HEK293 (cell line): Measurements from ENCODE around the gene KANK2.

Experiments
- ATF2 ChIP-seq: fragments of 450-650 bp; formaldehyde crosslinking; IDR thresholded peaks from 2 replicates; pipeline ENCODE4 v1.5.1; 2016; ENCODE audit warnings: missing biosample characterization, missing genetic modification characterization, low read depth
- CTCF ChIP-seq: fragments of 450-650 bp; formaldehyde crosslinking; IDR thresholded peaks from 2 replicates; pipeline ENCODE4 v1.5.1; 2016; ENCODE audit warnings: missing biosample characterization, missing genetic modification characterization
- EGR2 ChIP-seq: fragments of 450-650 bp; formaldehyde crosslinking; IDR thresholded peaks from 2 replicates; pipeline ENCODE4 v1.5.1; 2016; ENCODE audit warnings: low read depth, missing biosample characterization, missing genetic modification characterization
- GFI1B ChIP-seq: fragments of 450-650 bp; formaldehyde crosslinking; IDR thresholded peaks from 2 replicates; pipeline ENCODE4 v1.5.1; 2016; ENCODE audit warnings: missing biosample characterization, missing genetic modification characterization
- GLI4 ChIP-seq: fragments of 450-650 bp; formaldehyde crosslinking; IDR thresholded peaks from 2 replicates; pipeline ENCODE4 v1.5.1; 2016; ENCODE audit warnings: missing biosample characterization, missing genetic modification characterization
- GLIS1 ChIP-seq: fragments of 450-650 bp; formaldehyde crosslinking; IDR thresholded peaks from 2 replicates; pipeline ENCODE4 v1.5.1; 2016; ENCODE audit warnings: missing biosample characterization, missing genetic modification characterization
- HOXA7 ChIP-seq: sonication (generic); formaldehyde crosslinking; IDR thresholded peaks from 2 replicates; pipeline ENCODE4 v1.8.1; 2022; ENCODE audit warnings: missing genetic modification reagents, borderline replicate concordance
- KLF17 ChIP-seq: fragments of 450-650 bp; formaldehyde crosslinking; IDR thresholded peaks from 2 replicates; pipeline ENCODE4 v1.5.1; 2016; ENCODE audit warnings: missing biosample characterization, missing genetic modification characterization
- PRDM2 ChIP-seq: fragments of 450-650 bp; formaldehyde crosslinking; IDR thresholded peaks from 2 replicates; pipeline ENCODE4 v1.5.1; 2016; ENCODE audit warnings: missing biosample characterization, missing genetic modification characterization, borderline replicate concordance
- SETDB1 ChIP-seq: IDR thresholded peaks from one replicate; pipeline ENCODE4 v1.6.1; 2017; ENCODE audit warnings: mild to moderate bottlenecking, low read length, moderate library complexity, mixed read lengths; ENCODE audit not compliant: insufficient read length
- TRIM28 ChIP-seq: IDR thresholded peaks from 2 replicates; pipeline ENCODE4 v1.6.1; 2011; ENCODE audit warnings: low read length, control low read depth, borderline replicate concordance
- TSHZ1 ChIP-seq: fragments of 450-650 bp; formaldehyde crosslinking; IDR thresholded peaks from 2 replicates; pipeline ENCODE4 v1.5.1; 2016; ENCODE audit warnings: missing biosample characterization, missing genetic modification characterization, borderline replicate concordance
- ZBTB1 ChIP-seq: fragments of 450-650 bp; formaldehyde crosslinking; IDR thresholded peaks from 2 replicates; pipeline ENCODE4 v1.5.1; 2016; ENCODE audit warnings: missing biosample characterization, missing genetic modification characterization
- ZNF10 ChIP-seq: fragments of 450-650 bp; formaldehyde crosslinking; IDR thresholded peaks from 2 replicates; pipeline ENCODE4 v1.5.1; 2017; ENCODE audit warnings: missing biosample characterization, missing genetic modification characterization
- ZNF121 ChIP-seq: fragments of 450-650 bp; formaldehyde crosslinking; IDR thresholded peaks from 2 replicates; pipeline ENCODE4 v1.5.1; 2016; ENCODE audit warnings: missing biosample characterization, missing genetic modification characterization
- ZNF16 ChIP-seq: fragments of 450-650 bp; formaldehyde crosslinking; IDR thresholded peaks from 2 replicates; pipeline ENCODE4 v1.5.1; 2016; ENCODE audit warnings: low read depth, missing biosample characterization, missing genetic modification characterization
- ZNF169 ChIP-seq: fragments of 450-650 bp; formaldehyde crosslinking; IDR thresholded peaks from 2 replicates; pipeline ENCODE4 v1.5.1; 2016; ENCODE audit warnings: missing biosample characterization, missing genetic modification characterization
- ZNF362 ChIP-seq: fragments of 450-650 bp; formaldehyde crosslinking; IDR thresholded peaks from 2 replicates; pipeline ENCODE4 v1.5.1; 2016; ENCODE audit warnings: missing biosample characterization, missing genetic modification characterization
- ZNF426 ChIP-seq: fragments of 450-650 bp; formaldehyde crosslinking; IDR thresholded peaks from 2 replicates; pipeline ENCODE4 v1.5.1; 2017; ENCODE audit warnings: missing biosample characterization, missing genetic modification characterization, mild to moderate bottlenecking, inconsistent platforms, moderate library complexity
- ZNF623 ChIP-seq: fragments of 450-650 bp; formaldehyde crosslinking; IDR thresholded peaks from 2 replicates; pipeline ENCODE4 v1.5.1; 2016; ENCODE audit warnings: missing biosample characterization, missing genetic modification characterization
- ZNF654 ChIP-seq: fragments of 450-650 bp; formaldehyde crosslinking; IDR thresholded peaks from 2 replicates; pipeline ENCODE4 v1.5.1; 2016; ENCODE audit warnings: low read depth, missing biosample characterization, missing genetic modification characterization
- ZNF670 ChIP-seq: fragments of 450-650 bp; formaldehyde crosslinking; IDR thresholded peaks from 2 replicates; pipeline ENCODE4 v1.5.1; 2016; ENCODE audit warnings: missing biosample characterization, missing genetic modification characterization, low read depth
- ZNF677 ChIP-seq: fragments of 450-650 bp; IDR thresholded peaks from 2 replicates; pipeline ENCODE4 v1.5.0; 2018; ENCODE audit warnings: missing biosample characterization, mild to moderate bottlenecking, missing genetic modification characterization, moderate library complexity
- ZNF704 ChIP-seq: fragments of 450-650 bp; formaldehyde crosslinking; IDR thresholded peaks from 2 replicates; pipeline ENCODE4 v1.5.1; 2016; ENCODE audit warnings: missing biosample characterization, missing genetic modification characterization

Gene KANK2

GRCh38 chr19:11138601-11139300, 58.6 kb downstream of the KANK2 start (continued):
- TF ChIP-seq KLF17, result peak; percentile 91
- TF ChIP-seq ZNF426 (tag by site-specific recombination), result no peak
- TF ChIP-seq CTCF (tag by site-specific recombination), result no peak
- TF ChIP-seq ATF2 (tag by site-specific recombination), result peak; percentile 38; the same call in 1 of the 2 replicates
- no peak for TF ChIP-seq ZNF677 (tag by site-specific recombination)
- TF ChIP-seq ZNF362 (tag by site-specific recombination), result no peak
- peak; percentile 21; the same call in 1 of the 2 replicates for TF ChIP-seq EGR2 (tag by site-specific recombination)
- no peak; the same call in 1 of the 2 replicates for TF ChIP-seq ZNF623 (tag by site-specific recombination)
- no peak for TF ChIP-seq TSHZ1 (tag by site-specific recombination)
- TF ChIP-seq GLI4 (tag by site-specific recombination), result no peak
- no peak for TF ChIP-seq ZNF704 (tag by site-specific recombination)
- TF ChIP-seq ZNF121 (tag by site-specific recombination), result no peak
- no peak for TF ChIP-seq ZBTB1
- no peak for TF ChIP-seq ZNF654 (tag by site-specific recombination)
- no peak for TF ChIP-seq TRIM28
- TF ChIP-seq GLIS1 (tag by site-specific recombination), result no peak
- no peak for TF ChIP-seq GFI1B (tag by site-specific recombination)
- no peak for TF ChIP-seq ZNF16
- TF ChIP-seq ZNF670 (tag by site-specific recombination), result no peak
- no peak for TF ChIP-seq SETDB1
- no peak for TF ChIP-seq HOXA7 (CRISPR knock-in tag)
- TF ChIP-seq ZNF10 (tag by site-specific recombination), result no peak
- TF ChIP-seq PRDM2, result no peak
- TF ChIP-seq ZNF169 (tag by site-specific recombination), result no peak
